Parathyroid adenoma (tissue), 2 donors: Measurements from ENCODE around the gene TSPAN19.

ENCODE experiments used
- H2AFZ ChIP-seq: fragments of 300-600 bp; sonication (generic); one replicate; pipeline ENCODE4 v1.7.0; 2017; ENCODE audit warnings: antibody characterized with exemption, mild to moderate bottlenecking
- H3K27ac ChIP-seq: fragments of 300-600 bp; sonication (generic); one replicate; pipeline ENCODE4 v1.7.0; 2017
- H3K27me3 ChIP-seq: fragments of 300-600 bp; sonication (generic); one replicate; pipeline ENCODE4 v1.7.0; 2017; ENCODE audit warnings: low read length; ENCODE audit not compliant: control insufficient read depth, insufficient read depth
- H3K36me3 ChIP-seq: fragments of 300-600 bp; sonication (generic); one replicate; pipeline ENCODE4 v1.7.0; 2017; ENCODE audit warnings: low read length; ENCODE audit not compliant: control insufficient read depth, insufficient read depth
- H3K4me1 ChIP-seq: fragments of 300-600 bp; sonication (generic); one replicate; pipeline ENCODE4 v1.7.0; 2017; ENCODE audit warnings: control low read depth
- H3K4me2 ChIP-seq: fragments of 300-600 bp; sonication (generic); one replicate; pipeline ENCODE4 v1.7.0; 2017; ENCODE audit warnings: low read length
- H3K4me3 ChIP-seq: fragments of 300-600 bp; sonication (generic); one replicate; pipeline ENCODE4 v1.7.0; 2017; ENCODE audit warnings: low read depth, low read length
- H3K79me2 ChIP-seq: fragments of 300-600 bp; sonication (generic); one replicate; pipeline ENCODE4 v1.7.0; 2017; ENCODE audit warnings: control low read depth
- H3K9ac ChIP-seq: fragments of 300-600 bp; sonication (generic); one replicate; pipeline ENCODE4 v1.7.0; 2017; ENCODE audit warnings: mild to moderate bottlenecking
- H3K9me3 ChIP-seq: fragments of 300-600 bp; sonication (generic); one replicate; pipeline ENCODE4 v1.7.0; 2017; ENCODE audit warnings: low read length; ENCODE audit not compliant: control insufficient read depth
- TF ChIP-seq, protein P1 (sequence below): fragments of 300-600 bp; sonication (generic); IDR thresholded peaks from one replicate; pipeline ENCODE4 v1.7.0; 2017; ENCODE audit warnings: antibody characterized with exemption, mild to moderate bottlenecking
- donor health status: primary hyperparathyroidism.

TSPAN19 gene

GRCh38 chr12:85017618-85018017 is 18.5 kb downstream of the TSPAN19 start:
- TF ChIP-seq, protein P1, sequence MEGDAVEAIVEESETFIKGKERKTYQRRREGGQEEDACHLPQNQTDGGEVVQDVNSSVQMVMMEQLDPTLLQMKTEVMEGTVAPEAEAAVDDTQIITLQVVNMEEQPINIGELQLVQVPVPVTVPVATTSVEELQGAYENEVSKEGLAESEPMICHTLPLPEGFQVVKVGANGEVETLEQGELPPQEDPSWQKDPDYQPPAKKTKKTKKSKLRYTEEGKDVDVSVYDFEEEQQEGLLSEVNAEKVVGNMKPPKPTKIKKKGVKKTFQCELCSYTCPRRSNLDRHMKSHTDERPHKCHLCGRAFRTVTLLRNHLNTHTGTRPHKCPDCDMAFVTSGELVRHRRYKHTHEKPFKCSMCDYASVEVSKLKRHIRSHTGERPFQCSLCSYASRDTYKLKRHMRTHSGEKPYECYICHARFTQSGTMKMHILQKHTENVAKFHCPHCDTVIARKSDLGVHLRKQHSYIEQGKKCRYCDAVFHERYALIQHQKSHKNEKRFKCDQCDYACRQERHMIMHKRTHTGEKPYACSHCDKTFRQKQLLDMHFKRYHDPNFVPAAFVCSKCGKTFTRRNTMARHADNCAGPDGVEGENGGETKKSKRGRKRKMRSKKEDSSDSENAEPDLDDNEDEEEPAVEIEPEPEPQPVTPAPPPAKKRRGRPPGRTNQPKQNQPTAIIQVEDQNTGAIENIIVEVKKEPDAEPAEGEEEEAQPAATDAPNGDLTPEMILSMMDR: no peak
- Histone ChIP-seq H3K9ac (no peak overlapping the region), H3K36me3 (no peaks in the 10 kb centered on the region), H3K4me1 (no peaks in the 10 kb centered on the region), H3K4me2 (no peak overlapping the region), H3K27ac (no peak overlapping the region), H2AFZ (no peak overlapping the region), H3K4me3 (no peak overlapping the region), H3K79me2 (no peaks in the 10 kb centered on the region), H3K27me3 (no peaks in the 10 kb centered on the region), H3K9me3 (no peaks in the 10 kb centered on the region)

- no peak overlapping the region for H3K27ac ChIP-seq
- H2AFZ ChIP-seq: no peak overlapping the region
- H3K9ac ChIP-seq: no peak overlapping the region
- H3K9me3 ChIP-seq: no peaks in the 10 kb centered on the region
- no peaks in the 10 kb centered on the region for H3K4me1 ChIP-seq
- no peak overlapping the region for H3K4me2 ChIP-seq
- H3K27me3 ChIP-seq: no peaks in the 10 kb centered on the region
- H3K79me2 ChIP-seq: no peaks in the 10 kb centered on the region
- no peak overlapping the region for H3K4me3 ChIP-seq
- TF ChIP-seq, protein P1: no peak
- no peaks in the 10 kb centered on the region for H3K36me3 ChIP-seq
Observed at GRCh38 chr12:85017133-85017532, 18.9 kb downstream of the TSPAN19 start.

DNA sequence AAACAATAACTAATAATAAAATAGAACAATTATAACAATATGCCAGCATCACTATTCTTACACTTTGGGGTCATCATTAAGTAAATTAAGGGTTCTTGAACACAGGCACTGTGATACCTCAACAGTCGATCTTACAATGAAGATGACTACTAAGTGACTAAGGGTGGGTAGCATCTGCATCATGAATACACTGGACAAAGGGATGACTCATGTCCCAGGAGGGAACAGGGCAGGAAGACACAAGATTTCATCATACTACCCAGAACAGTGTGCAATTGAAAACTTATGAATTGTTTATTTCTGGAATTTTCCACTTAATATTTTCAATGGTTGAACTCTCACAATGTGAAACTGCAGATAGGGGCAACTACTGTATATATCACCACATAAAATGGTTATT is 19.7 kb downstream of the TSPAN19 start:
- H3K79me2 ChIP-seq: no peaks in the 10 kb centered on the region
- H3K27ac ChIP-seq: no peak overlapping the region
- H2AFZ ChIP-seq: no peak overlapping the region
- H3K36me3 ChIP-seq: no peaks in the 10 kb centered on the region
- TF ChIP-seq, protein P1: no peak
- no peaks in the 10 kb centered on the region for H3K27me3 ChIP-seq
- H3K9ac ChIP-seq: no peak overlapping the region
- H3K4me2 ChIP-seq: no peak overlapping the region
- H3K4me3 ChIP-seq: no peak overlapping the region
- no peaks in the 10 kb centered on the region for H3K4me1 ChIP-seq
- no peaks in the 10 kb centered on the region for H3K9me3 ChIP-seq

DNA sequence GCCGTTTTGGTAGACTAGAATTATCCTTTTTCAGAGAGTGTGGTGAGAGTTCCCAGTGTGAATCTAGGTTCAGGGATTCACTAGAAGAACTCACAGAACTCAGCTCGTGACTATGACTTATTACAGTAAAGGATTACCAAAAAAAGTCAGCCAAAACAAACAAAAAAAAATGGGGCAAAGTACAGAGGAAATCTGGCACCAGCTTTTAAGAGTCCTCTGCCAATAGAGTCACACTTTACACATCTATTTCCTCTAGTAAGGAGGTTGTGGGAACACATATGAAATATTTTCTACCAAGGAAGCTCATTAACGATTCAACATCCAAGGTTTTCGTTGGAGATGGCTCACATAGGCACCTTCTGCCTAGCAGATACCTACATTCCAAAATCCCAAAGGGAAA is 28.2 kb downstream of the TSPAN19 start:
- no peak overlapping the region for H3K4me3 ChIP-seq
- no peak overlapping the region for H3K9ac ChIP-seq
- TF ChIP-seq, protein P1: no peak
- no peaks in the 10 kb centered on the region for H3K27me3 ChIP-seq
- H3K36me3 ChIP-seq: no peaks in the 10 kb centered on the region
- no peak overlapping the region for H3K27ac ChIP-seq
- H2AFZ ChIP-seq: no peak overlapping the region
- H3K4me1 ChIP-seq: no peaks in the 10 kb centered on the region
- no peaks in the 10 kb centered on the region for H3K9me3 ChIP-seq
- no peak overlapping the region for H3K4me2 ChIP-seq
- H3K79me2 ChIP-seq: no peaks in the 10 kb centered on the region

DNA sequence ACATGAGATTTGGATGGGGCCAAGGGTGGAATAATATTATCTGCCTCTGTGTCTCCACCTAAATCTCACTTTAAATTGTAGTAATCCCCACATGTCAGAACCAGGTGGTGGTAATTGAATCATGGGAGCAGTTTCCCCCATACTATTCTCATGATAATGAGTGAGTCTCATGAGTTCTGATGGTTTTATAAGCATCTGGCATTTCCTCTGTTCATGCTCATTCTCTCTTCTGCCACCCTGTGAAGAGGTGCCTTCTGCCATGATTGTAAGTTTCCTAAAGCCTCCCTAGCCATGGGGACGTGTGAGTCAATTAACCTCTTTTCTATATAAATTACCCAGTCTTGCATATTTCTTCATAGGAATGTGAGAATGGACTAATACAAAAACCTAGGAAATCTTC is 29.9 kb downstream of the TSPAN19 start:
- TF ChIP-seq, protein P1: no peak
- no peaks in the 10 kb centered on the region for H3K9me3 ChIP-seq
- H3K36me3 ChIP-seq: no peaks in the 10 kb centered on the region
- no peaks in the 10 kb centered on the region for H3K79me2 ChIP-seq
- H3K4me2 ChIP-seq: no peak overlapping the region
- no peaks in the 10 kb centered on the region for H3K27me3 ChIP-seq
- H3K4me3 ChIP-seq: no peak overlapping the region
- H3K27ac ChIP-seq: no peak overlapping the region
- H3K4me1 ChIP-seq: no peaks in the 10 kb centered on the region
- no peak overlapping the region for H2AFZ ChIP-seq
- no peak overlapping the region for H3K9ac ChIP-seq
